Activated CD8-positive, alpha-beta memory T cell treated with anti-CD3 and anti-CD28 coated beads, Interleukin-2, amount 10 ng/mL, durations not matched to agents 7 days and 5 days (primary cell): ENCODE results near the gene MAP2K3. TPM values are rescaled to one million over a fixed set of nuclear protein-coding genes. Genes with fewer than 3 reads are reported as not detected.
"Not testable (repeated sequence)": the region's sequence is repeated elsewhere in the genome, so short reads cannot be mapped to it uniquely, and the experiment has no call there.

Source experiments
- ATAC-seq: fragments of 150-1000 bp; cut with Tn5 transposase; one replicate; pipeline ENCODE4 v1.10.0; 2021; ENCODE audit warnings: moderate library complexity
- CTCF ChIA-PET: fragments of 350-600 bp; sonication (Branson Sonifier 250); formaldehyde crosslinking; loops from one replicate; lab custom pipeline; 2021; ENCODE audit warnings: antibody characterized with exemption; lab: Charles Lee
- DNase-seq: peaks from one replicate; pipeline ENCODE4 v3.0.0-alpha.2; 2020
- H3K27ac Mint-ChIP-seq: one replicate; pipeline ENCODE4 v1.8.0; 2021; ENCODE audit warnings: mild to moderate bottlenecking, mixed read lengths
- H3K27me3 Mint-ChIP-seq: one replicate; pipeline ENCODE4 v1.8.0; 2021; ENCODE audit warnings: mixed read lengths
- H3K36me3 Mint-ChIP-seq: one replicate; pipeline ENCODE4 v1.8.0; 2021; ENCODE audit warnings: mild to moderate bottlenecking, mixed read lengths
- H3K4me1 Mint-ChIP-seq: one replicate; pipeline ENCODE4 v1.8.0; 2021; ENCODE audit warnings: mixed read lengths
- H3K4me3 Mint-ChIP-seq: one replicate; pipeline ENCODE4 v1.8.0; 2021; ENCODE audit warnings: mild to moderate bottlenecking, moderate library complexity, mixed read lengths
- H3K9me3 Mint-ChIP-seq: one replicate; pipeline ENCODE4 v1.8.0; 2022; ENCODE audit warnings: low read depth, mixed read lengths
- total RNA-seq, 2 experiments: library from RNA; stranded (reverse); gene quantifications; one replicate each; pipeline ENCODE4 v1.2.3, GENCODE V29; 2021

MAP2K3 gene
- total RNA-seq, 2 experiments from 2014 or later = 65.5 to 97.3 TPM

DNA sequence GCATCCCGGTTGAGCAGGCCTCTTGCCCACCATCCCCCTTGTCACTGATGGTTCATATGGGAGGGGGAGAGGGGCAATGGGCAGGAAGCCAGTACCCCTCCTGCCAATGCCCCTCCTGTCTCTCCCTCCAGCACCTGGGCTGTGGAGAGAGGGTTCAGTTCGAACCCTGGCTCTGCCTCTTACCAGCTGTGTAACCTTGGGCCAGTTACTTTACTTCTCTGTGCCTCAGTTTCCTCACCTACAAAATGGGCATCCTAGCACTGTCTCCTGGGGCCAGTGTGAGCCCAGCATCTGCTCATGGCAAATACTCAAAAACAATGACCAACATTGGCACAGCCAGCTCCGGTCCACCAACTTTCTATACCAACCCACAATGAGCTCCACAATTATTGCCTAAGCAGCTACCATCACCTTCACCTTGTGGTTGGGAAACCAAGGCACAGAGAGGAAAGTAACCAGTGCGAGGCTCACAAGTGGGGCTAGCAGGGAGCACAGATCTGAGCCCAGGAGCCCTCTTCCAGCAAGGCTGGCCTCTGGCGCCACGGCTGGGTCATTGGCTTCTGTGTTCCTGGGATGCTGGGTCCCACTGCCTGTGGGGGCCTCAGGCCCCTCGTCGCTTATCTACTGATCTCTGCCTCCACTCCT, 53.6 kb downstream of the MAP2K3 start:
- ATAC-seq, H3K27me3 Mint-ChIP-seq, CTCF ChIA-PET, H3K9me3 Mint-ChIP-seq, DNase-seq, H3K36me3 Mint-ChIP-seq, H3K27ac Mint-ChIP-seq, H3K4me3 Mint-ChIP-seq, H3K4me1 Mint-ChIP-seq: not testable (repeated sequence)

DNA sequence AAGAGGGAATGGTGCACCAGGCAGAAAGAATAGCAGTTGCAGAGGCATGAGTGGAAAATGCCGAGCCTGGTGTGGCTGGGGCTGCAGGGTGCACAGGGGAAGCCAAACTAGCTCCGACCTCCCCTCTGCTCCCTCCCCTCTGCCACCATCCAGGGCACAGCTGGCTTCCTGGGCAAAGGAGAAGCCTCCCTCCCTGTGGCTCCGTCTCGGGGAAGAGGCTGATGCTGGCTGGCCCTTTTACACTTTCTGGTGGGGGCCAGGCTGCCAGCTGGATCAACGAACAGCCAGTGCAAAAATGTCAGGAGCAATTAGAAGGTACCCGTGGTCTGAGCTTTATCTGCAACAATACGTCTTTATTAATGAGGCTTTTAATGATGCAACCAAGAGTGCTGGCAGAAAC, 54.5 kb downstream of the MAP2K3 start:
- Mint-ChIP-seq H3K4me3 (no peak overlapping the region), H3K9me3 (peaks cover 2% of the 10 kb centered on the region), H3K4me1 (no peaks in the 10 kb centered on the region), H3K36me3 (no peaks in the 10 kb centered on the region), H3K27me3 (no peaks in the 10 kb centered on the region), H3K27ac (no peak overlapping the region)
- ATAC-seq (no peak), DNase-seq (no peak)
- CTCF ChIA-PET = no interaction called here

DNA sequence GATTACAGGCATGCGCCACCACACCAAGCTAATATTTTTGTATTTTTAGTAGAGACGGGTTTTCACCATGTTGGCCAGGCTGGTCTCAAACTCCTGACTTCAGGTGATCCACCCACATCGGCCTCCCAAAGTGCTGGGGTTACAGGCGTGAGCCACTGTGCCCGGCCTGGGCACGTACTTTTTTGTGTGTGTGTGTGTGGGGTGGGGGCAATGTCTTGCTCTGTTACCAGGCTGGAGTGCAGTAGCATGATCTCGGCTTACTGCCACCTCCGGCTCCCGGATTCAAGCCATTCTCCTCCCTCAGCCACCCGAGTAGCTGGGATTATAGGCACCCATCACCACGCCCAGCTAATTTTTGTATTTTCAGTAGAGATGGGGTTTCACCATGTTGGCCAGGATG, 55.1 kb downstream of the MAP2K3 start:
- H3K9me3 Mint-ChIP-seq, H3K27me3 Mint-ChIP-seq, H3K36me3 Mint-ChIP-seq, H3K4me3 Mint-ChIP-seq, ATAC-seq, H3K4me1 Mint-ChIP-seq, H3K27ac Mint-ChIP-seq, CTCF ChIA-PET, DNase-seq: not testable (repeated sequence)

DNA sequence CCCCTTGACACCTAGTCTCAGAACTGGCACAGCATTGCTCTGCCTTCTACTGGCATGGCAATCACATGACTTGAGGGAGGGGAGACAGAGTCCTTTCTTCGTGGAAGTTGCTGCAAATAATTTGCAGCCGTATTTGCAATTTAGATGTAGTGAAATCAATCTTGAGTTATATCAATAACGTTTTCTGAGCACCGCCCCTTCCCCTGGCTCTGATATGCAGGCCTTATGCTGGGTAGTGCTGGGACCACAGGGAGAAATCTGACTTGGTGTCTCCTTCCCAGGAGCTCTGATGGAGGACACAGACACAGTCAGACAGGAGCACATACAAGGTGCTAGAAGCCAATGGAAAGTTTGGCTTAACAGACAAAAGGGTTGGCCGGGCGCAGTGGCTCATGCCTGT, 55.9 kb downstream of the MAP2K3 start:
- H3K4me1 Mint-ChIP-seq, H3K4me3 Mint-ChIP-seq, H3K27me3 Mint-ChIP-seq, CTCF ChIA-PET, ATAC-seq, DNase-seq, H3K36me3 Mint-ChIP-seq, H3K9me3 Mint-ChIP-seq, H3K27ac Mint-ChIP-seq: not testable (repeated sequence)

DNA sequence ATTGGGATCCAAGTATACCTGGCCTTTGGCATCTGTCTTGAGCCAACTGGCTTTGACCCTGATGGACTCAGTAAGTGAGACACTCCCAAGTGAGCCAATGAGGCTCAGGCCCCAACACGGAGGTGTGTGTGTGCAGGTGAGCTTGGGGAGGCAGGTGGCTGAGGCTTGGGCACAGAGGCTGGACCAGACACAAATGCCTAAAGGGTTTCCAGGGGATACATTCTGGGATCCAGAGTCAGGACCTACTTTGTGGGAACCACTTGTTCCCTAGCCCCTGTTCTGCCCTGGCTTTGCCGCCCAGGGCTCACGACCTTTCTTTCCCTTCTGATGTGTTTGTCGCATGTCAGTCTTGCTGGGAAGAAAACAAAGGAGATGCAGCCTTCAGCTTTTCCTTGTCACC, 56.8 kb downstream of the MAP2K3 start:
- DNase-seq, H3K4me1 Mint-ChIP-seq, H3K9me3 Mint-ChIP-seq, H3K36me3 Mint-ChIP-seq, ATAC-seq, H3K4me3 Mint-ChIP-seq, CTCF ChIA-PET, H3K27me3 Mint-ChIP-seq, H3K27ac Mint-ChIP-seq: not testable (repeated sequence)

DNA sequence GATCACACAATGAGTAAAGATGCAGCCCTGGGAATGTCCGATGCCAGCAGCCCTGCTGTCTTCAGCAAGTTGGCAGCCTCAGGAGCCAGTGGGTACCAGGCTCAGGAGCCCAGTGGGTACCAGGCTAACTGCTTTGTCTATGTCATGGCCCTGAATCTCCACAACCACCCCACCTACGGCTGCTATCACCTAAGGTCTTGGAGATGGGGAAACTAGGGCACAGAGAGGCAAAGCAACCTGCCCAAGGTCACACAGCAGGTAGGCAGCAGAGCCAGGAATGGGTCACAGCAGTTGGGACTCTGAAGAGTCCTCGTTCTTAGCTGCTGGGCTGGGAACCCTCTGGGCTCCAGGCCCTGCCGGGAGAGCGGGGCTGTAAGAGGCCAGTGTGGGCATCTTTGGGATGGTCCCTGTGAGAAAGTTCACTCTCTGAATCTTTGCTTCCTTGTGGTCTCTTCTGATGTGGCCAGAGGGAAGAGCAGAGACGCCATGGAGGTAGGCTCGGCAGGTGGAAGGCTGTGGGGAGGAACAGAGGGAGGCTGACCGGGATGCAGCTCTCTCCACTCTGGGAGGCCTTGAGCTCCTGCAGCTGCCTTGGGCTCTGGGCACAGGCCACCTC, 57.5 kb downstream of the MAP2K3 start:
- DNase-seq, CTCF ChIA-PET, H3K4me1 Mint-ChIP-seq, H3K9me3 Mint-ChIP-seq, H3K36me3 Mint-ChIP-seq, H3K27me3 Mint-ChIP-seq, H3K4me3 Mint-ChIP-seq, ATAC-seq, H3K27ac Mint-ChIP-seq: not testable (repeated sequence)

DNA sequence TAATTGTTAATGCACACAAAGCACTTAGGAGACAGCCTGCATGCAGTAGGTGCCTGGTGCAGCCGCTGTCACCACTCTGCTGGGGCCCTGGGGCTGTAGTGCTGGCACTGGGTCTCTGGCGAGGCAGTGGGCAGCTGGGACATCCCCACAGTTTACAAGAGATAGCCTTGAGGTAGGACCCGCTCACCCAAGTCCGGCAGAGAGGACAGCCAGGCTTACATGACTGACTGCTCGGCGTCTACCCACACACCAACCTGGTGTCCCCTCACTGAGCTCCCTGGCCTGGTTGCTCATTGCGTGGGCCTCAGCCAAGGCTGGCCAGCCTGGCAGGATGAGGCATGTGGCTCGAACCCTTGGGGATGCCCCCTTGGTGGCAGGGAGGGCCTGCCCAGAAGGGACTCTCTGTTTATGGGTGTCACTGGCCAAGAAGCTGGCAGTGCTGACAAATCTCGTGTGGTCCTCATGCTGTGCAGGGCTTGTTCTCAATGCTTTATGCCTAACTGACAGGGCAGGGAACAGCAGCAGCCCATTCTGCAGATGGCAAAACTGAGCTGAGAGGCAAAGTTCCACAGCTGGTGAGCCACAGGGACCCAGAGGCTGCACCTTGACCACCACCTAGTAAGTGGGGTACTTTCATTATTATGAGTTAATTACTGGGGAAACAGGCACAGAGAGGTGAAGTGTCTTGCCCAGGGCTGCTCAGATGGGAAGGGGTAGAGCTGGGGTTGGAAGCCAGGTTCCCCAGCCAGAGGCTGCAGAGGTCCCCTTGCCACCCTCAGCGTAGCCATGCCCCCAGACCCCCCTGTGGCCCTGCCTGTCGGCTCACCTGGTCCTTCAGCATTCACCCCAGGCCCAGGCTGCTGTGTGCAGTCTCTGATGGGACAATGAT, 58.8 kb downstream of the MAP2K3 start:
- H3K36me3 Mint-ChIP-seq, H3K27ac Mint-ChIP-seq, DNase-seq, H3K4me1 Mint-ChIP-seq, ATAC-seq, H3K9me3 Mint-ChIP-seq, H3K27me3 Mint-ChIP-seq, H3K4me3 Mint-ChIP-seq, CTCF ChIA-PET: not testable (repeated sequence)

DNA sequence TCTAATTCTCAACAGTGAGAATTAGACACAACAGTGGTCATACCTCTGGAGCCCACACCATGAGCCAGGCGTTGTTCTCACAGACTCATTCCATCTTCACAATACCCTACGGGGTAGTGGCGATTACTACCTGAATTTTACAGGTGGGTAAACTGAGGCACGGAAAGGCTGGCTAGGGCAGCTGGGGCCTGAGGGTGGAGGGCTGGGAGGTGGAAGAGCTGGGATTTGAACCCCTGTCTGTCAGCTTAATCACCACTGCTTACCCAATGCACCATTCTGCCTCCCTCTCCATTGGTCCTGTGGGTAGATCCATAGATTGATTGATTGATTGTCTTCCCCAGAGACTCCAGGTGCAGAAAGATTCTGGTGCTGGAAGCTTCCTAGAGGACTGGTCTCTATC, 60.3 kb downstream of the MAP2K3 start:
- H3K4me3 Mint-ChIP-seq, H3K9me3 Mint-ChIP-seq, CTCF ChIA-PET, H3K4me1 Mint-ChIP-seq, DNase-seq, H3K27me3 Mint-ChIP-seq, H3K36me3 Mint-ChIP-seq, H3K27ac Mint-ChIP-seq, ATAC-seq: not testable (repeated sequence)

DNA sequence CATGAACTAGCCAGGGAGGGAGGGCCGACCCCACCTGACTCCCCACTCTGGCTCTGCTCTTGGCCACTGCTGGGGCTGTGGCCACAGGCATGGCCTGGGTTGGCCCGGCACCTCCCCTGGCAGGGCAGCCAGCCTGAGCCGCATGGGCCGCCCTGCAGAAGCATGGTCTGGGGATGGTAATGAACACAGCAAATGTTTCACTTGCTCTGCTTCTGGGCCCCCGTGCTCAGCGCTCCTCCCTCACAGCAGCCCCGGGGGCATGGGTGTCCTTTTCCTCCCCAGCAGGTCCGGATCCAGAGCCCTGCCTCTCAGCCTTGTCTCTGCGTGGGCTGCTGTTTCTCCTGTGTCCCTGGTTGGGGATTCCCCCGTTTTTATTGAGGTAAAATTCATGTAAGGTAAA, 60.7 kb downstream of the MAP2K3 start:
- ATAC-seq = no peak
- CTCF ChIA-PET = no interaction called here
- Mint-ChIP-seq H3K4me1 (peaks cover 2% of the 10 kb centered on the region), H3K9me3 (no peaks in the 10 kb centered on the region), H3K27ac (no peak overlapping the region), H3K4me3 (no peak overlapping the region), H3K36me3 (no peaks in the 10 kb centered on the region), H3K27me3 (no peaks in the 10 kb centered on the region)
- no peak for DNase-seq

DNA sequence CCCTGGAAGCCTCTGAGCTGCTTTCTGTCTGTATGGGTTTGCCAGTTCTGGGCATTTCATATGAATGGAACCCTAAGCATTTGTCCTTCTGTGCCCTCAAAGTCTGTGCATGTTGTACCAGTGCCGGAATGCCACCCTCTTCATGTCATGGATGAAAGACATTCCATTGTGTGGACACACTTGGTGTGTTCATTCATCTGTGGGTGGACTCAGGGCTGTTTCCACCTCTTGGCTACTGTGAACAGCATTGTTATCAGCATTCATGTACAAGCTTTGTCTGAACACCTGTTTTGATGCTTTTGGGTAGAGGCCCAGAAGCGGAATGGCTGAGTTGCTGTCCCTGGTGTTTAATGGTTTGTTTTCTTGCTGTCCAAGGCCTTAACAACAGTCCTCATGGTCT, 61.6 kb downstream of the MAP2K3 start:
- H3K4me3 Mint-ChIP-seq, DNase-seq, H3K27me3 Mint-ChIP-seq, ATAC-seq, CTCF ChIA-PET, H3K4me1 Mint-ChIP-seq, H3K36me3 Mint-ChIP-seq, H3K27ac Mint-ChIP-seq, H3K9me3 Mint-ChIP-seq: not testable (repeated sequence)

DNA sequence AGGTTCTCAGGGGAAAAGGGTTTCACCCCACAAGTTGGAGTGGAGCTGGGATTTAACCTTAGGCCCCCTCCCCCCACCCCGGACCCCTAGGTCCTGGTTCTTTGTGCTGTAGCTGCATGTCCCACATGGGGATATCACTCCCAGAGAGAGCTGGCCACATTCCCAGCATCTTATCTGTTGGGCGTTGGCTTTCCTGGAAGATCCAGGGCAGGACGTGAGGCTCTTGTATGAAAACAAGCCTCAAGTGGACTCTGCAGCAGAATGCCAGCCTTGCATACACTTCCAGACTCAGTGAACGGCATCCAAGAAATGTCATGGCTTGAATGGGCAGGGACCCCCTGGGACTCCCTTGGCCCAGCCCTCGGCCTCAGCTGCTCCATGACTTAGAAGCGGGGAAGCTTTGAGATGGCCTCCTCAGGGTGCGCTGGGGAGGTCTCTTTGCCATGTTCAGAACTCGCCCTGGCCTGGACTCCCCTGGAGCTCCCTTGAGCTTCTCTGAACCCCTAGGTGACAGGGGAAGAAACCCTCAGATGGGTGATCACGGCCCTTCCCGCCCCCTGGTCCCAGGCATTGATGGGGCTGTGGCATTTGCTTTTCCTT, 62.2 kb downstream of the MAP2K3 start:
- CTCF ChIA-PET, H3K27ac Mint-ChIP-seq: not testable (repeated sequence)

DNA sequence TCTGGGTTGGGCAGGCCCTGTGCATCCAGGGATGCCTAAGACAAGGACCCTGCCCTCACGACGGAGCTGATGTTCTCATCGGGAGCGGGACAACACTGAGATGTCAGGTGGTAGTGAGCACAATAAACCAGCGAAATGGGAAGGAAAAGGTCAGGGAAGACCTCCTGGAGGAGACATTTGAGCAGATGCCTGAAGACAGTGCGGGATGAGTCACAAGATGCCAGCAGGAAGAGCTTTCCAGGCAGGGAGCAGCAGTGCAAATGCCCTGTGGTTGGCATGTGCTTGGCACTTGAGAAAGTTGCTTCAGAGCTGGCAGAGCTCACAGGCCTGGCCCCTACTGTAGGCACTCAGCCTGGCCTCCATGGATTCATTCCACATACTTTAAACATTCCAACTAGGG, 63.1 kb downstream of the MAP2K3 start:
- H3K9me3 Mint-ChIP-seq, H3K36me3 Mint-ChIP-seq, ATAC-seq: not testable (repeated sequence)

More for the DNA sequence above, 62.2 kb downstream of the MAP2K3 start:
- not testable (repeated sequence) for H3K4me3 Mint-ChIP-seq, DNase-seq, ATAC-seq, H3K36me3 Mint-ChIP-seq, H3K9me3 Mint-ChIP-seq, H3K27me3 Mint-ChIP-seq, H3K4me1 Mint-ChIP-seq

DNA sequence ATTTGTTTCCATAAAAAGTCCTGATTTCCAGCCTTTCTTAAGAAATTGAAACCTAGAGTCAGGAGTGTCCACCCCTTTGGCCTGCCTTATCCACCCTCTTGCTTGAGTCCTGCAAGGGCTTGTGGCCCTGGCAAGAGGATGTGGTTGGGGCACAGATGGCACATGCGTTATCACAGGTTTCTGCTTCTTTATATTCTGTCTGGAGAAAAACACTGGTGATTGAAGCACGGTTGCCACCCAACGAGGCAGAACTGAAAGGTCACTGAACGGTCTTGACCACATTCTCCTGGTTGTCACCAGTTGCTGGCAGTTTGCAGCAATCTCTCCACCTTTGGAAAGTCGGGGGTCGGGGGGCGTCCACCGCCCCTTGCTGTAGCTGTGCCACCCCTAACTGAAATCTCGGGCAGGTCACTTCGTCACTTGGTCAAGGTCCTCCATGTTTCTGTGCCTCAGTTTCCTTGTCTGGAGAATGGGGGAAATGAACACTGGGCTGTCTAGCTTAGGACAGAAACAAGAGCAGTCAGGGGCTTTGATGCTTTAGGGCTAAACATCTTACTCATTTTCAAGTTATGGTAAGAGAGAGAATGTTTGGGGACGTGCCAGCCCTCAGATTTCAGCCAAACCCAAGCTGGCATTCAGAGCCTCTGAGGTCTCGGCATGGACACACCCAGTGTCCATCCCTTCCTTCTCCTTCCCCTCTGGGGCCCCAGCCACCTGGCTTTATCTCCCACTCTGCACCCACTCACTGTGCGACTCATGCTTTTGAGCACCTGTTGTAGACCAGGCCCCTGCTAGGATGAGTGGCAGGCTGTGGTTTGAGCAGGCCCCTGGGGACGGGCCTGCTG, 63.8 kb downstream of the MAP2K3 start:
- H3K27ac Mint-ChIP-seq, H3K36me3 Mint-ChIP-seq, H3K27me3 Mint-ChIP-seq, H3K4me1 Mint-ChIP-seq, DNase-seq, H3K9me3 Mint-ChIP-seq, H3K4me3 Mint-ChIP-seq, CTCF ChIA-PET: not testable (repeated sequence)
- peak; percentile 12 for ATAC-seq

More for the DNA sequence above, 63.1 kb downstream of the MAP2K3 start:
- H3K27me3 Mint-ChIP-seq, CTCF ChIA-PET, H3K4me3 Mint-ChIP-seq, H3K4me1 Mint-ChIP-seq, H3K27ac Mint-ChIP-seq, DNase-seq: not testable (repeated sequence)
